B cell (primary cell): ENCODE measurements around the gene MRTFA. TPM values are rescaled to one million over a fixed set of nuclear protein-coding genes. Genes with fewer than 3 reads are reported as not detected.

Experiments used
- ATAC-seq: fragments of 200-7000 bp; cut with Tn5 transposase; one replicate; pipeline ENCODE4 v1.10.0; 2021; ENCODE audit warnings: low read depth, mild to moderate bottlenecking, moderate number of reproducible peaks, moderate library complexity
- CTCF ChIA-PET: fragments of 350-600 bp; sonication (Branson Sonifier 250); formaldehyde crosslinking; loops from one replicate; lab custom pipeline; 2021; ENCODE audit warnings: antibody characterized with exemption, inconsistent platforms; lab: Charles Lee
- POLR2A ChIA-PET: fragments of 350-600 bp; sonication (Branson Sonifier 250); formaldehyde crosslinking; loops from one replicate; lab custom pipeline; 2021; ENCODE audit warnings: antibody characterized with exemption; lab: Charles Lee
- DNase-seq: peaks from one replicate; pipeline ENCODE4 v3.0.0; 2013
- H2AFZ ChIP-seq: 2 replicates; pipeline ENCODE4 v1.6.1; 2012; ENCODE audit warnings: mild to moderate bottlenecking, low read depth, low read length; ENCODE audit not compliant: insufficient read depth, poor library complexity, severe bottlenecking
- H3K27ac ChIP-seq, 2 donors: 1 replicate in 1 of 2; 2 replicates in 1 of 2; pipeline ENCODE4 v1.5.1; 2012 to 2013; ENCODE audit warnings: low read length in 2 of 2, mild to moderate bottlenecking in 2 of 2, moderate library complexity in 1 of 2
- H3K27me3 ChIP-seq, 4 experiments: fragments of 200-600 bp in 1 of 4; sonication (generic) in 1 of 4; replicated peaks in 1 of 4; 1 replicate in 2 of 4; 2 replicates in 2 of 4; pipeline versions ENCODE4 v1.6.1 to v1.7.0; 2013 to 2016; ENCODE audit warnings: low read length in 3 of 4, mild to moderate bottlenecking in 2 of 4, mixed read lengths in 1 of 4, moderate library complexity in 1 of 4; ENCODE audit not compliant: insufficient read depth in 4 of 4, control insufficient read depth in 3 of 4; ENCODE audit errors: control extremely low read depth in 1 of 4
- H3K36me3 ChIP-seq, 2 experiments: replicated peaks in 1 of 2; 1 replicate in 1 of 2; 2 replicates in 1 of 2; pipeline versions ENCODE4 v1.6.1 to v1.7.1; 2013; ENCODE audit warnings: low read length in 1 of 2; ENCODE audit not compliant: insufficient read depth in 2 of 2, control insufficient read depth in 1 of 2; ENCODE audit errors: control extremely low read depth in 1 of 2, extremely low read depth in 1 of 2
- H3K4me1 ChIP-seq, 2 donors: fragments of 200-600 bp in 1 of 2; sonication (generic) in 1 of 2; 1 replicate in 1 of 2; 2 replicates in 1 of 2; pipeline versions ENCODE4 v1.5.1 to v1.6.1; 2013 to 2017; ENCODE audit warnings: low read length in 2 of 2; ENCODE audit not compliant: control insufficient read depth in 2 of 2, insufficient read depth in 2 of 2
- H3K4me2 ChIP-seq: replicated peaks from 2 replicates; pipeline ENCODE3; 2012; ENCODE audit warnings: mild to moderate bottlenecking, low read depth, low read length; ENCODE audit not compliant: poor library complexity, severe bottlenecking
- H3K4me3 ChIP-seq, 5 experiments: fragments of 200-600 bp in 1 of 5; sonication (generic) in 1 of 5; 1 replicate in 3 of 5; 2 replicates in 2 of 5; pipeline versions ENCODE4 v1.5.1 to v1.7.0; 2011 to 2016; ENCODE audit warnings: low read length in 4 of 5, mild to moderate bottlenecking in 4 of 5, low read depth in 2 of 5, control low read depth in 1 of 5, moderate library complexity in 1 of 5; ENCODE audit not compliant: insufficient read depth in 1 of 5; ENCODE audit errors: control extremely low read depth in 1 of 5, extremely low read depth in 1 of 5
- H3K79me2 ChIP-seq: fragments of 200-600 bp; sonication (generic); one replicate; pipeline ENCODE4 v1.6.0; 2016; ENCODE audit warnings: low read length; ENCODE audit not compliant: control insufficient read depth, insufficient read depth
- H3K9ac ChIP-seq: fragments of 200-600 bp; sonication (generic); 2 replicates; pipeline ENCODE4 v1.6.1; 2017; ENCODE audit warnings: mild to moderate bottlenecking, low read length, moderate library complexity
- H3K9me3 ChIP-seq, 3 donors: one replicate each; pipeline versions ENCODE4 v1.6.1 to v1.7.1; 2013; ENCODE audit warnings: low read length in 2 of 3; ENCODE audit not compliant: control insufficient read depth in 2 of 3, insufficient read depth in 1 of 3; ENCODE audit errors: control extremely low read depth in 1 of 3
- H4K20me1 ChIP-seq: 2 replicates; pipeline ENCODE4 v1.6.0; 2012; ENCODE audit warnings: mild to moderate bottlenecking, low read length; ENCODE audit not compliant: insufficient read depth, control insufficient read depth, poor library complexity, severe bottlenecking
- H3K27ac Mint-ChIP-seq: one replicate; pipeline ENCODE4 v1.8.0; 2021; ENCODE audit warnings: mixed read lengths
- H3K27me3 Mint-ChIP-seq: one replicate; pipeline ENCODE4 v1.8.0; 2021; ENCODE audit warnings: mixed read lengths
- H3K4me1 Mint-ChIP-seq: one replicate; pipeline ENCODE4 v1.8.0; 2021; ENCODE audit warnings: mixed read lengths
- H3K4me3 Mint-ChIP-seq: one replicate; pipeline ENCODE4 v1.8.0; 2021; ENCODE audit warnings: mixed read lengths
- H3K9me3 Mint-ChIP-seq: one replicate; pipeline ENCODE4 v1.8.0; 2022; ENCODE audit warnings: mixed read lengths; ENCODE audit not compliant: insufficient read depth
- EZH2 ChIP-seq: IDR thresholded peaks from 2 replicates; pipeline ENCODE4 v1.6.1; 2012; ENCODE audit warnings: borderline replicate concordance, low read depth, mild to moderate bottlenecking, moderate library complexity, low read length; ENCODE audit not compliant: insufficient read depth, poor library complexity, severe bottlenecking
- WGBS: methylation state at CpG from one replicate; pipeline ENCODE4 v1.1.5; 2013; ENCODE audit warnings: missing lambda C conversion rate; ENCODE audit not compliant: insufficient coverage; 5-methylcytosine and 5-hydroxymethylcytosine counted together
- intact Hi-C: fragments of 100-400 bp; cut with micrococcal nuclease; formaldehyde crosslinking; loops from one replicate; pipeline ENCODE4 v1.10.0; 2022
- polyA plus RNA-seq: library from polyadenylated mRNA; depleted of rRNA; stranded (reverse); fragments of >200 nt; gene quantifications from 2 replicates; pipeline ENCODE4 v1.2.3, GENCODE V29; 2012
- total RNA-seq, 2 donors: library from RNA; stranded (reverse); fragments of 120-200 nt in 1 of 2; gene quantifications; 1 replicate in 1 of 2; 2 replicates in 1 of 2; pipeline versions ENCODE4 v1.2.3 to v1.2.4, GENCODE V29; 2013 to 2022
- TF ChIP-seq, protein P1 (sequence below): fragments of 200-600 bp; IDR thresholded peaks from one replicate; pipeline ENCODE4 v1.8.0; 2022; ENCODE audit warnings: antibody characterized with exemption, mild to moderate bottlenecking

MRTFA gene
- total and polyA plus RNA-seq, 2 donors (not counting 1 experiment from before 2014, with no cell fraction given), result 28.9 to 82.6 TPM

GRCh38 chr22:40410272-40410671, 226.2 kb downstream of the MRTFA start:
- Histone ChIP-seq H3K4me3 (no peak overlapping the region), H3K4me1 (peaks cover 40 to 41% of the 10 kb centered on the region in 2 donors), H3K79me2 (peaks cover 20% of the 10 kb centered on the region), H3K27ac (no peak overlapping the region), H3K9ac (no peak overlapping the region), H3K36me3 (peaks cover 0 to 66% of the 10 kb centered on the region in 2 experiments), H2AFZ (no peak overlapping the region), H3K27me3 (no peaks in the 10 kb centered on the region), H4K20me1 (peaks cover 13% of the 10 kb centered on the region), H3K9me3 (no peaks in the 10 kb centered on the region), H3K4me2 (no peak overlapping the region)
- TF ChIP-seq, protein P1, sequence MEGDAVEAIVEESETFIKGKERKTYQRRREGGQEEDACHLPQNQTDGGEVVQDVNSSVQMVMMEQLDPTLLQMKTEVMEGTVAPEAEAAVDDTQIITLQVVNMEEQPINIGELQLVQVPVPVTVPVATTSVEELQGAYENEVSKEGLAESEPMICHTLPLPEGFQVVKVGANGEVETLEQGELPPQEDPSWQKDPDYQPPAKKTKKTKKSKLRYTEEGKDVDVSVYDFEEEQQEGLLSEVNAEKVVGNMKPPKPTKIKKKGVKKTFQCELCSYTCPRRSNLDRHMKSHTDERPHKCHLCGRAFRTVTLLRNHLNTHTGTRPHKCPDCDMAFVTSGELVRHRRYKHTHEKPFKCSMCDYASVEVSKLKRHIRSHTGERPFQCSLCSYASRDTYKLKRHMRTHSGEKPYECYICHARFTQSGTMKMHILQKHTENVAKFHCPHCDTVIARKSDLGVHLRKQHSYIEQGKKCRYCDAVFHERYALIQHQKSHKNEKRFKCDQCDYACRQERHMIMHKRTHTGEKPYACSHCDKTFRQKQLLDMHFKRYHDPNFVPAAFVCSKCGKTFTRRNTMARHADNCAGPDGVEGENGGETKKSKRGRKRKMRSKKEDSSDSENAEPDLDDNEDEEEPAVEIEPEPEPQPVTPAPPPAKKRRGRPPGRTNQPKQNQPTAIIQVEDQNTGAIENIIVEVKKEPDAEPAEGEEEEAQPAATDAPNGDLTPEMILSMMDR, result no peak
- no peak for TF ChIP-seq EZH2
- ATAC-seq, result no peak
- CTCF ChIA-PET, result interaction anchor here (0.8 to 1.3 kb wide), 3 partner anchors 10 to 76 kb away, joined by 3 to 5 read pairs (median 4); no protein-coding TSS in a partner anchor
- POLR2A ChIA-PET, result interaction anchor here (0.8 to 1.0 kb wide), 2 partner anchors 11 to 25 kb away, joined by 3 read pairs; no protein-coding TSS in a partner anchor
- intact Hi-C loops, result loop anchor here (10.0 kb wide), 1 partner anchor 55 kb away; no protein-coding TSS in a partner anchor
- 98% methylated on average over 4 of the region's 8 CpGs for whole genome bisulfite sequencing
- H3K4me3 Mint-ChIP-seq, result no peak overlapping the region
- no peaks in the 10 kb centered on the region for H3K9me3 Mint-ChIP-seq
- peak overlapping the region; percentile 32 for H3K27ac Mint-ChIP-seq
- peaks cover 36% of the 10 kb centered on the region for H3K4me1 Mint-ChIP-seq
- no peaks in the 10 kb centered on the region for H3K27me3 Mint-ChIP-seq
- DNase-seq, result no peak

GRCh38 chr22:40409613-40410113, 226.9 kb downstream of the MRTFA start:
- H3K4me1 Mint-ChIP-seq, result peaks cover 30% of the 10 kb centered on the region
- CTCF ChIA-PET, result interaction anchor here (1.2 to 1.3 kb wide), 2 partner anchors 9 to 27 kb away, joined by 4 to 5 read pairs; no protein-coding TSS in a partner anchor

More at GRCh38 chr22:40409613-40410113, 226.9 kb downstream of the MRTFA start:
- H3K27me3 ChIP-seq, result no peaks in the 10 kb centered on the region
- H3K4me1 ChIP-seq, result peaks cover 34 to 35% of the 10 kb centered on the region in 2 donors
- no peak overlapping the region for H3K4me3 Mint-ChIP-seq
- H2AFZ ChIP-seq, result no peak overlapping the region
- intact Hi-C loops, result loop anchor here (10.0 kb wide), 1 partner anchor 55 kb away; no protein-coding TSS in a partner anchor
- 97% methylated on average over 9 of the region's 11 CpGs for WGBS
- peaks cover 13% of the 10 kb centered on the region for H4K20me1 ChIP-seq
- no peak overlapping the region for H3K4me3 ChIP-seq
- no peak for TF ChIP-seq EZH2
- TF ChIP-seq, protein P1, result no peak
- peaks cover 0 to 72% of the 10 kb centered on the region in 2 experiments for H3K36me3 ChIP-seq
- no peak overlapping the region for H3K9ac ChIP-seq
- no peaks in the 10 kb centered on the region for H3K9me3 ChIP-seq
- no peaks in the 10 kb centered on the region for H3K27me3 Mint-ChIP-seq
- H3K27ac Mint-ChIP-seq, result no peak overlapping the region
- peaks cover 26% of the 10 kb centered on the region for H3K79me2 ChIP-seq
- H3K9me3 Mint-ChIP-seq, result no peaks in the 10 kb centered on the region
- POLR2A ChIA-PET, result interaction anchor here (0.8 to 1.0 kb wide), 2 partner anchors 11 to 25 kb away, joined by 3 read pairs; no protein-coding TSS in a partner anchor
- DNase-seq (no peak), ATAC-seq (no peak)
- H3K27ac ChIP-seq, result no peak overlapping the region
- H3K4me2 ChIP-seq, result no peak overlapping the region
